ENCODE results near the gene ZNF595. TPM values are rescaled to one million over a fixed set of nuclear protein-coding genes. Genes with fewer than 3 reads are reported as not detected.
A peak's percentile ranks its signal among the peaks of the same experiment; 100 is the strongest.
"Not testable (repeated sequence)": the region's sequence is repeated elsewhere in the genome, so short reads cannot be mapped to it uniquely, and the experiment has no call there.

Gene ZNF595
- total RNA-seq, 1 experiment from 2014 or later: 3.0 TPM

DNA sequence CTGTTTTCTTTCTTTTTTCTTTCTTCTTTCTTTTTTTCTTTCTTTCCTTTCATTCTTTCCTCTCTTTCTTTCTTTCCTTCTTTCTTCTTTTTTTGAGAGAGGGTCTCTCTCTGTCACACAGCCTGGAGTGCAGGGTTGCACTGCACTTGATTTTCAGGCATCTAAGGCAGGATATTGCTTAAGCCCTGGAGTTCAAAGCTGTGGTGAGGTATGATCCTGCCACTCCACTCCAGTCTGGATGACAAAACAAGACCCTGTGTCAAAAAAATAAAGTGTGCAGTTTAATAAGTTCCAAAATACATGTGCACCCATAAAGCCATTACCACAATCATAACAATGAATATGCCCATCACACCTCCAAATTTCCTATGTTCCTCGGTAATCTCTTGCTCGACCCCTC, 60.6 kb downstream of the ZNF595 start:
- no peak for DNase-seq (ENCODE audit: low read depth in 1 of 2, low spot score in 2 of 2)
- no peaks in the 10 kb centered on the region for H3K36me3 ChIP-seq
- no peaks in the 10 kb centered on the region for H3K4me1 ChIP-seq (replicated peaks)
- no peaks in the 10 kb centered on the region for H3K27me3 ChIP-seq (replicated peaks)
- no peak overlapping the region for H3K4me3 ChIP-seq
- H3K27ac ChIP-seq: no peak overlapping the region
- no peaks in the 10 kb centered on the region for H3K9me3 ChIP-seq (replicated peaks)

DNA sequence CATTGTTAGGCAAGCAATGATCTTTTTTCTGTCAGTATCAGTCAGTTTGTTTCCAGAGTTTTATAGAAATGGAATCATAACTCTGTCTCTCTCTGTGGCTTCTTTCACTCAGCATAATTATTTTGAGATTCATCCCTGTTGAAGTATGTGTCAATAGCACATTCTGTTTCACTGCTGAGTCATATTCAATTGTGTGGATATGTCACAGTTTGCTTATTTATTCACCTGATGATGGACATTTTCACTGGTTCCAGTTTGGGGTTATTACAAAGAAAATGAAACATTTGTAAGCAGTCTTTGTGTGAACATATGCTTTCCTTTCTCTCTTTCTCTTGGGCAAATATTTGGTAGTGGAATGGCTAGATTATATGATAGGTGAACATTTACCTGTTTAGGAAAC, 61.0 kb downstream of the ZNF595 start:
- no peak for DNase-seq (ENCODE audit: low read depth in 1 of 2, low spot score in 2 of 2)
- Histone ChIP-seq H3K36me3 (no peaks in the 10 kb centered on the region), H3K27me3 (replicated peaks) (no peaks in the 10 kb centered on the region), H3K4me3 (no peak overlapping the region), H3K4me1 (replicated peaks) (no peaks in the 10 kb centered on the region), H3K9me3 (replicated peaks) (no peaks in the 10 kb centered on the region), H3K27ac (no peak overlapping the region)

DNA sequence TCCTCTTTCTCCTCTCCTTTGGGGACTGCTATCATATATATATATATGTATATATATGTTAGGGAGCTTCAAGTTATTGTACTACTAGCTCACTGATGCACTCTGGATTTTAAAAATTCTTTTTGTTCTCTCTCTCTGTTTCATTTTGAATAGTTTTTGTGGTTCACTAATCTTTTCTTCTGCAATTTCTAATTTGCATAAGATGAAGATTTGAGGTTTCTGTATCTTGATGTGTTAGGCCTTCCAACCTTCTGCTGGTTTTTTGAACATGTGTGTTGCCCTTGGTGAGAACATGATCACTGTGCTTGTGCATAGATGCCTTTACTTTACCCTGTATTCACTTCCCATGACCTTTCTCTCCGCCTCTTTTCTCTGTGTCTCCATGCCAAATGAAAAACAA, 63.4 kb downstream of the ZNF595 start:
- Histone ChIP-seq H3K36me3 (no peaks in the 10 kb centered on the region), H3K27ac (no peak overlapping the region), H3K9me3 (replicated peaks) (no peaks in the 10 kb centered on the region), H3K4me1 (replicated peaks) (no peaks in the 10 kb centered on the region), H3K4me3 (no peak overlapping the region), H3K27me3 (replicated peaks) (no peaks in the 10 kb centered on the region)
- no peak for DNase-seq (ENCODE audit: low read depth in 1 of 2, low spot score in 2 of 2)

DNA sequence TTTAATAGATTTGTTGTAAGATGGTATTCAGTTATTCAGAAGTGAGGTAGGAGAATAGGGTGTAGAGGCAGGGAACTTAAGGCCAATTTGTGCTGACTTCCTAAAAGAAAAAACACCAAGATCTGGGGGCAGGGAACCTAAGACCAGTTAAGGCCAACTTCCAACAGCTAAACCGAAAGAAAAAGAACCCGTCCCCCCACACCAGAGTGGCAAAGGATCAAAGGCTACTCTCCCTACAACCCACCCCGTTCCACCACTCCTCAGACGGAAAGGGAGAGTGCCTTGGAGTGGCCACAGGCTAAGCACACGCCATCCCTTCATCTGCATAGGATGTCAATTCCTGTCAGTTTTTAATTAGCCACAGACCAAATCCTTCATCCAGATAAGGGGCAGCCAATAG, 67.5 kb downstream of the ZNF595 start:
- H3K4me1 ChIP-seq (replicated peaks): no peaks in the 10 kb centered on the region
- no peaks in the 10 kb centered on the region for H3K36me3 ChIP-seq
- H3K9me3 ChIP-seq (replicated peaks): no peaks in the 10 kb centered on the region
- no peak overlapping the region for H3K4me3 ChIP-seq
- no peaks in the 10 kb centered on the region for H3K27me3 ChIP-seq (replicated peaks)
- no peak for DNase-seq (ENCODE audit: low read depth in 1 of 2, low spot score in 2 of 2)
- H3K27ac ChIP-seq: no peak overlapping the region

DNA sequence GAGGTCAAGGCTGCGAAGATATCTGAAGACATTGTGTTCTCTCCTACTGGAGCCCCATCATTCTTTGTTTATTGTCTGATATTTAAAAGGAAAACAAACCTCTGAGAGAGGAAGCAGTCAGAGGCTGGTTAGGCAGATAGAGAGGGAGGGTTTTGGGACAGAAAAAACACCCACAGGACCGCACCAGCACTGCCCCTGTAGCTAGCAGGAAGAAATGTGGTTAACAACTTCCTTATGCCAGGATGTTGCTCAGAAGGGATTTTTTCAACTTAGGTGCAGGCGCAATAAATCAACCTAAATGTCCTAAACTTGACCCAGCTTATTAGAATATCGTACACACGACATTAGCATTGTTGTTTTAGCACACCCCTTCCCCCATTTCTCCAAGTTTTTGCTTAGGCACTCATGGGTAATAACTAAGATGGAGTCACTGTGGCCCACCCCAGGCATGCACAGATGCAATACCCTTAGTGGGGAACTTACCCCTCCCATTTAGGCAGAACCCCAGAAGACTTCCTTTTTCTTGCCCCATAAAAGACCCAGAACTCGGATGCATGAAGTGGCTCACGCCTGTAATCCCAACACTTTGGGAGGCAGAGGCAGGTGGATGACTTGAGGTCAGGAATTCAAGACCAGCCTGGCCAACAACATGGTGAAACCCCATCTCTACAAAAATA, 68.4 kb downstream of the ZNF595 start:
- H3K4me3 ChIP-seq: no peak overlapping the region
- H3K9me3 ChIP-seq (replicated peaks): no peaks in the 10 kb centered on the region
- DNase-seq (ENCODE audit: low read depth in 1 of 2, low spot score in 2 of 2): no peak
- H3K27me3 ChIP-seq (replicated peaks): no peaks in the 10 kb centered on the region
- no peak overlapping the region for H3K27ac ChIP-seq
- H3K36me3 ChIP-seq: no peaks in the 10 kb centered on the region
- no peaks in the 10 kb centered on the region for H3K4me1 ChIP-seq (replicated peaks)

DNA sequence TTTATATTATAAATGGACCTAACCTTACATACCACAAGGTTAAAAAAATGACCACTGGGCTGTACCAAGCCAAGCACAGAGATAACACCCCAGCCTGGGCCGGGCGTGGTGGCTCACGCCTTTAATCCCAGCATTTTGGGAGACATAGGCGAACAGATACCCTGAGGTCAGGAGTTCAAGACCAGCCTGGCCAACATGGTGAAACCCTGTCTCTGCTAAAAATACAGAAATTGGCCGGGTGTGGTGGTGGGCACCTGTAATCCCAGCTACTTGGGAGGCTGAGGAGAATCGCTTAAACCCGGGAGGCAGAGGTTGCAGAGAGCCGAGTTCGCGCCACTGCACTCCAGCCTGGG, 70.8 kb downstream of the ZNF595 start:
- not testable (repeated sequence) for H3K27me3 ChIP-seq (replicated peaks); H3K27ac ChIP-seq

DNA sequence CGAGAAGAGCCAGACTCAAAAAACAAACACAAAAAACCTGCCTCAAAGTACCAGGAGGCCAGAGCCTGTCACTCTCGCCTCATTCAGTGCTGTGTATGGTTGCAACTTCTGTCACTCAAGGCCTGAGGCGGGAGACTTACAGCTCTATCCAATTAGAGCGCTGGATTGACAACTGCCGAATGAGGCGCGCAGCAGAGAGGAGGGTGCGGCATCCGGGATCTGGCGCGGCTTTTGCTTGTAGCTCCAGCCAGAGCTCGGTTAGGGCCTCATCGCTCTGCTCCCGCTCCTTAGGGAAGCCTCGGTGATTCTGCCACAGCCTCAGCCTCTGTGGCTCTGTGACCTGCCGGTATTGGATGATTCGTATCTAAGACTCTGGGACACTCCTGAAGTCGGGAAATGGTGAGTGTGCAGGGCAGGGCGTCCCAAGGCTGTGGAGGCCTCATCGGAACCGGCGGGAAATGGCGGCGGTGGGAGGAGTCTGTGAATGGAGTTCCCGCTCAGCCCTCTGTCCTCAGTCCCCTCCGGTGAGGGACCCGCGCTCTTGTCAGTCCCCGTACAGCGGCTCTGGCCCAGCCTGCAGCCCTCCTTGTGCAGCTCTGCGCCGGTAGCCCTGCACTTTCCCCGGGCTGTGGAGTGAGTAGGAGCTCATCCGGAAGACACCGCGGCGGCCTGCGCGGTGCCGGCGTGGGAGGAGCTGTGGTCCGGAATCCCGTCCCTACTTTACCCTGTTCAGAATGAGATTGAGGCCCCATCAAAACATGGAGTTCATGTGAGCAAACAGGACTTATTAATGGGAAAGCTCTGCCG, 71.4 kb downstream of the ZNF595 start, which contains the start of gene ZNF718:
TSS of gene ZNF718 (plus strand) at position 227 of the 807 bp plus-strand sequence. CDS start at position 397, 170 bp downstream.
- H3K4me1 ChIP-seq (replicated peaks): no peaks in the 10 kb centered on the region
- H3K9me3 ChIP-seq (replicated peaks): no peaks in the 10 kb centered on the region
- H3K27ac ChIP-seq: no peak within 1 kb of the TSS
- DNase-seq (ENCODE audit: low read depth in 1 of 2, low spot score in 2 of 2): peak in 1 of 2 experiments; percentile 4
- no peaks in the 10 kb centered on the region for H3K36me3 ChIP-seq
- H3K4me3 ChIP-seq: peak within 1 kb of the TSS; percentile 27
- H3K27me3 ChIP-seq (replicated peaks): no peaks in the 10 kb centered on the region

More for the DNA sequence above, 70.8 kb downstream of the ZNF595 start:
- H3K4me3 ChIP-seq; H3K9me3 ChIP-seq (replicated peaks); DNase-seq (ENCODE audit: low read depth in 1 of 2, low spot score in 2 of 2); H3K36me3 ChIP-seq; H3K4me1 ChIP-seq (replicated peaks): not testable (repeated sequence)

DNA sequence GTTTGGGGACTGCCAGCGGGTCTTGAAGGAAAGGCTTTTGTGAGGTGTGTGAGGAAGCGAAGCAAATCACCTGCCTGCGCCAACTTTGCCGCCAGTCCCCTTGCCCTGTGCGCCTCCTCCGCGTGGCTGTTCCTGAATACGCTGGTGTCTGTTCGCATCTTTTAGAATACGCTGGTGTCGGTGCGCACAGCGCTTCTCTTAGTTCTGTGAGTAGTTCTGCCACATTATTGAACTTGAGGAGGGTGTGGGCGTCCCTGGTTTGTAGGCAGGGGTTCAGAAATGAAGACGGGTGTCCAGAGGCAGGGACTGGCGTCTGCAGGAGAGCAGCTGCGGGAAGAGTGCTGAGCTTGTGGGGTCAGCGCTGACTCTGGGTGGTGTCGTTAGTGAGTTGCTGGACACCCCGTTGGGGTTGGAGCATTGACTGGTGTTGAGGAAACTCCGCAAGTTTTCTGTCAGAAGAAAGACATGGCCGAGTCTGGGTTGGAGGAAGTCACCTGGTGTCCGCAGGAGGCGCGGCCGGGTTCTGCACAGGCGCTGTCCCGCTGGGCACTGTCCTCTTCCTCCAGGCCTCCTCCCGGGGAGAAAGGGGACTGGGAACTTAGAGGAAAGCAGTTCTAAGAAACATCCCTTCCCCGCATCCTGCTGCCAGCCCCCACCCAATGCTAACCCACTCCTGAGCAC, 72.1 kb downstream of the ZNF595 start:
- Histone ChIP-seq H3K4me3 (peak overlapping the region; percentile 27), H3K9me3 (replicated peaks) (no peaks in the 10 kb centered on the region), H3K27me3 (replicated peaks) (no peaks in the 10 kb centered on the region), H3K4me1 (replicated peaks) (no peaks in the 10 kb centered on the region), H3K36me3 (no peaks in the 10 kb centered on the region), H3K27ac (no peak overlapping the region)
- DNase-seq (ENCODE audit: low read depth in 1 of 2, low spot score in 2 of 2): no peak

DNA sequence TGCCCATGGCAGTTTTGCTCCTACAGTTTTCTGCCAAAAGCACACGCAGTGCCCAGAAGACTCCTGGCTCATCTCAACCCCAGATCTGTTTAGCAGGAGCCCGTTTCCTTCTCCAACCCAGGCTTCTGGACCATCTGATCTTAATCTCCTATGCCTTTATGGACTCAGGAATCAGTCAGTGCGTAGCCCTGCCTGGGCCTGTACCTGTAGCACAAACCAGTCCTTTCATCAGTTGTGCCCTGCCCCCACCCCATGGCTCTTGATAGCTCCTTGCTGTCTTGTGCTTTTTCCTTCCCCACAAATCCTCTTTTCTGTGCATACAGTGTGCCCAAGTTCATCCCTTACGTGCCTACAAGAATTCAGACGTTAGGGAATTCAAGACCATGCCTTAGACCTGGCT, 72.7 kb downstream of the ZNF595 start:
- no peak for DNase-seq (ENCODE audit: low read depth in 1 of 2, low spot score in 2 of 2)
- H3K4me3 ChIP-seq: no peak overlapping the region

DNA sequence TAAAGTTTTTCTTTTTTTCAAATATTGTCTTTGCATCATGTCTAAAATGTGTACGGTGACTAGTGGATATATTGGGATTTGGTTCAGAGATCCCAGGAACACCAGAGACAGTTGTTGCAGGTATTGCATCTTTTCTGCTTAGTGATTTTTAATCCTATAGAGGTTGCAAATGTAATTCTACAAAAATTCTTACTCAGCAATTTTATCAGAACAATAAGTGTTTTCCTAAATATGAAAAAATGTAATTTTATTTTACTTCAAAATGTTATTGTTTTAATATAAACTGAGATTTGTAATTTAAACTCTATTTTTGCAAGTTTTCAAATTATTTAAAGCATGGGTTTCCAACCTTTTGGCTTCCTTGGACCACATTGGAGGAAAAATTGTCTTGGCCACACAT, 79.4 kb downstream of the ZNF595 start:
- Histone ChIP-seq H3K36me3 (no peaks in the 10 kb centered on the region), H3K27ac (no peak overlapping the region), H3K9me3 (replicated peaks) (no peaks in the 10 kb centered on the region), H3K4me3 (no peak overlapping the region), H3K27me3 (replicated peaks) (no peaks in the 10 kb centered on the region), H3K4me1 (replicated peaks) (no peaks in the 10 kb centered on the region)
- no peak for DNase-seq (ENCODE audit: low read depth in 1 of 2, low spot score in 2 of 2)

More for the DNA sequence above, 72.7 kb downstream of the ZNF595 start:
- Histone ChIP-seq H3K27me3 (replicated peaks) (no peaks in the 10 kb centered on the region), H3K27ac (no peak overlapping the region), H3K4me1 (replicated peaks) (no peaks in the 10 kb centered on the region), H3K36me3 (no peaks in the 10 kb centered on the region), H3K9me3 (replicated peaks) (no peaks in the 10 kb centered on the region)

Other genes with a start within 250 kb of the ZNF595 start
- 0.05 and 0.25 TPM in 2 replicates for gene ZNF718, start 71.2 kb downstream of the ZNF595 start, total RNA-seq (2014; rRNA removed; shearing (Covaris generic))